ENCODE measurements around the gene MEF2B. TPM values are rescaled to one million over a fixed set of nuclear protein-coding genes. Genes with fewer than 3 reads are reported as not detected.

The MEF2B gene
- total RNA-seq, 1 donor from 2014 or later: not detected

GRCh38 chr19:19096641-19097627 lies 73.1 kb downstream of the MEF2B start:
- H3K4me3 ChIP-seq (ENCODE audit: low read depth, low read length): no peak overlapping the region
- TF ChIP-seq, protein P1, sequence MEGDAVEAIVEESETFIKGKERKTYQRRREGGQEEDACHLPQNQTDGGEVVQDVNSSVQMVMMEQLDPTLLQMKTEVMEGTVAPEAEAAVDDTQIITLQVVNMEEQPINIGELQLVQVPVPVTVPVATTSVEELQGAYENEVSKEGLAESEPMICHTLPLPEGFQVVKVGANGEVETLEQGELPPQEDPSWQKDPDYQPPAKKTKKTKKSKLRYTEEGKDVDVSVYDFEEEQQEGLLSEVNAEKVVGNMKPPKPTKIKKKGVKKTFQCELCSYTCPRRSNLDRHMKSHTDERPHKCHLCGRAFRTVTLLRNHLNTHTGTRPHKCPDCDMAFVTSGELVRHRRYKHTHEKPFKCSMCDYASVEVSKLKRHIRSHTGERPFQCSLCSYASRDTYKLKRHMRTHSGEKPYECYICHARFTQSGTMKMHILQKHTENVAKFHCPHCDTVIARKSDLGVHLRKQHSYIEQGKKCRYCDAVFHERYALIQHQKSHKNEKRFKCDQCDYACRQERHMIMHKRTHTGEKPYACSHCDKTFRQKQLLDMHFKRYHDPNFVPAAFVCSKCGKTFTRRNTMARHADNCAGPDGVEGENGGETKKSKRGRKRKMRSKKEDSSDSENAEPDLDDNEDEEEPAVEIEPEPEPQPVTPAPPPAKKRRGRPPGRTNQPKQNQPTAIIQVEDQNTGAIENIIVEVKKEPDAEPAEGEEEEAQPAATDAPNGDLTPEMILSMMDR (conservative IDR thresholded peaks at IDR 0.05; ENCODE audit: low read depth, low read length): no peak
- DNase-seq (ENCODE audit: low read depth): no peak

- no peak for DNase-seq (ENCODE audit: low read depth)
- TF ChIP-seq, protein P1 (conservative IDR thresholded peaks at IDR 0.05; ENCODE audit: low read depth, low read length): no peak
- H3K4me3 ChIP-seq (ENCODE audit: low read depth, low read length): no peak overlapping the region
Observed at GRCh38 chr19:19095691-19096090, 74.4 kb downstream of the MEF2B start.

Other genes with a start within 250 kb of the MEF2B start
- gene HOMER3, start 229.0 kb downstream of the MEF2B start, total RNA-seq: 85.9 and 106 TPM in 2 replicates
- gene SUGP2, start 136.7 kb downstream of the MEF2B start, total RNA-seq: 23.7 and 24.8 TPM in 2 replicates
- gene ARMC6, start 136.7 kb downstream of the MEF2B start, total RNA-seq: 48.1 and 91.2 TPM in 2 replicates
- 2.2 and 2.9 TPM in 2 replicates for gene SLC25A42, start 106.3 kb downstream of the MEF2B start, total RNA-seq
- 32.6 TPM in 2 replicates for gene TMEM161A, start 31.8 kb downstream of the MEF2B start, total RNA-seq
- gene BORCS8, start 21.9 kb upstream of the MEF2B start, total RNA-seq: 26.0 and 27.4 TPM in 2 replicates
- gene RFXANK, start 22.0 kb upstream of the MEF2B start, total RNA-seq: 87.5 and 95.8 TPM in 2 replicates
- gene NR2C2AP, start 33.2 kb upstream of the MEF2B start, total RNA-seq: 25.9 and 28.5 TPM in 2 replicates
- not detected in 2 replicates for gene NCAN, start 41.7 kb upstream of the MEF2B start, total RNA-seq
- gene TM6SF2, start 103.0 kb upstream of the MEF2B start, total RNA-seq: not detected in 2 replicates
- gene SUGP1, start 150.2 kb upstream of the MEF2B start, total RNA-seq: 30.0 and 32.2 TPM in 2 replicates
- gene MAU2, start 150.6 kb upstream of the MEF2B start, total RNA-seq: 14.7 and 22.0 TPM in 2 replicates
- gene GATAD2A, start 235.4 kb upstream of the MEF2B start, total RNA-seq: 86.2 and 118 TPM in 2 replicates